UCSD-AML1 (cell line): ENCODE data around the gene KCNA2.

Experiments used
- DNase-seq: peaks from one replicate; lab custom pipeline; 2025; ENCODE audit not compliant: unreplicated experiment; lab: John Stamatoyannopoulos, UW

The KCNA2 gene

DNA sequence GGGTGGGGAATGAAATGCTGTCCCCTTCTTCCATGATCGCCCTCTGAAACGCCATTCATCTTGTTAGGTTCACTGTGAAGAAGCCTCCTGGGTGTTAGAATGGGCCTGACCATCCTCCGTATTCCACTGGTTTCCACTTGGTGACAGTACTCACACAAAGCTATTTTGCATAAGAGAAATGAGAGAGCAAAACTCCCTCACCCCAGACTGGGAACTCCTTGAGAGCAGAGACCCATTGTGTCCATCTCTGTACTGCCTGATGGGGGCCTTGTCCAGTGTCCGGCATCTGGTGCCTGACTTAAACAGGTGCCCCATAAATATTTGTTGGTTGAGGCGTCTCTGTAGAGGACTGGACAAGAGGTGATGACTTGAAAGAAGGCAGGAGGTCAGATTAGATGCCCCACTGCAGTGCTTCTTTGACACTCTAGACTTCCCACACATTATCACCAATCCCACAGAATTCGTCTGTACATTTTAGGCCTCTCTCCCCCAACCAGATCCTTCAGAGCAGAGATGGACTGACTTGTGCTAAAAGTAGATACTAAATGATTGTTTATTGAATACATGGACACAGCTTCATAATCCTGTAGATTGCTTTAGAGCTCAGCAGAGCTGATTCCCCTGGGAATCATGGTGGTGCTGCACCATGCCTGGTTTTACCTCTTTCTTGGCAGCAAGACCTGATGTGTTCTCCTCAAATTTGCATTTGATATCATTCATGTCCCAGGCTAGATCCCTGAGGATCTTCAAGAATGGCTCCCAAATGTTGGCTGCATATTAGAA lies 22.4 kb upstream of the KCNA2 start:
- DNase-seq = no peak

DNA sequence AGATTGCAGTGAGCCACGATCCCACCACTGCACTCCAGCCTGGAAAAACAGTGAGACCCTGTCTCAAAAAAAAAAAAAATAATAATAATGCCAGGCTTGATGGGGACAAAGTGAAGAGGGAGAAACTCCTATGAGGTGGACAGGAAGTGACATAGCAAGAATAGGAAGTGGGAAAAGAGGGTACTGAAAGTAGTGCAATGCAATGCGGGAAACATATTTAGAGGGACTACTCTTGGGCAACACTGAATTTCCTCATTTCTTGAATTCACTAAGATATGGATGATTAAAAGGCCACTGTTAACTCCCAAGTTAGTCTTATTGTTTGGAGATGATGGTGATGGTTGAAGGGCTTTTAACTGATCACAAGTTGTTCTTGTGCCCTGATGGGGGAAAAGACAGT lies 21.6 kb upstream of the KCNA2 start:
- no peak for DNase-seq

DNA sequence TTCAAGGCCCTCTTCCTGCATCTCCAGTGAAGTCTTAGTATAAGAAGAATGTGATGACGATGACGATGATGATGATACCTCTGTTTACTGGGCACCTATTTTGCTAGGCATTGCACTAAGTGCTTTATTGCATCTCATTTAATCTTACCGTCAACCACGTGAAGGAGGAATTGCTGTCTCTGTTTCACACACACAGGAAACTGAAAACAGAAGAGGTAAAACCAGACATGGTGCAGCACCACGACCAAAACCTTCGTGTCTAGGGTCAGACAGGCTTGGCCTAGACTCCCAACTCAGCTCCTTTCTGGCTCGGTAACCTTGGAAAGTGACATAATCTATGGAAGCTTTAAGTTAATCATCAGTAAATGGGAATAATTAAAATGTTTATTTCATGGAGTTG lies 20.7 kb upstream of the KCNA2 start:
- DNase-seq = no peak

DNA sequence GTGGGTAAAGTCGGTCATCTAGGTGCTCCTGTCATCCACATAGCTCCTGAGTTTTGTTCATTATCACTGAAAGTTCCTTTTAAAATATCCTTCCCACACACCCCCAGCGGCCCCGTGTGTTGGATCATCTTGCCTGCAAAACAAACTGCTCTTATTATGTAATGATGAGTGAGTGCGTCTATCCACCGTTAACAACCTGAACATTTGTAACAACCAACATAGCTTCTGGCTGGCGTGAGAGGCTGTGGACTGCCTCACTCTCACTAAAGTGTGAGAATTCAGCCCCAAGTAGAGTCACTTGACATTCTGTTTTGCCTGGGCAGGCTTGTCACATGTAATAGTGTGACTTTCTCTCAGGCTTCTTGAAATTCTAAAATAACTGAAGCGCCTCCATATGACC lies 14.5 kb upstream of the KCNA2 start:
- no peak for DNase-seq

DNA sequence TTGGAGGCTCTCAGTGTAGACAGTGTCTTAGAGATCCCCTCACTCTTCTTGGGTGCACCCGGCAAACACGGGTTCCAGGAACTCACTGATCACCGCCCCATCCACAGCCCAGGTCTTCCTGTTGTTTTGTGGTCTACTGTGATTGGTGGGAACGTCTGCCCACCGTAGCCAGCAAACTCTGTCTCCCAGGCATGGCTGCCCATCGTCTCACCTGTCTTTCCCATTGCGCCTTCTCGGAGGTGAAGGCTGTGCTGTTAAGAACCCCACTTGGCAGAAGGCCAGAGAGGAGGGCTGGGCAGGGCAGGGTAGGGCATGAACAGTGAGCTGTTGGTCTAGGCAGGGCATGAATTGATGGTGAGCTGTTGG lies 14.1 kb upstream of the KCNA2 start:
- no peak for DNase-seq

DNA sequence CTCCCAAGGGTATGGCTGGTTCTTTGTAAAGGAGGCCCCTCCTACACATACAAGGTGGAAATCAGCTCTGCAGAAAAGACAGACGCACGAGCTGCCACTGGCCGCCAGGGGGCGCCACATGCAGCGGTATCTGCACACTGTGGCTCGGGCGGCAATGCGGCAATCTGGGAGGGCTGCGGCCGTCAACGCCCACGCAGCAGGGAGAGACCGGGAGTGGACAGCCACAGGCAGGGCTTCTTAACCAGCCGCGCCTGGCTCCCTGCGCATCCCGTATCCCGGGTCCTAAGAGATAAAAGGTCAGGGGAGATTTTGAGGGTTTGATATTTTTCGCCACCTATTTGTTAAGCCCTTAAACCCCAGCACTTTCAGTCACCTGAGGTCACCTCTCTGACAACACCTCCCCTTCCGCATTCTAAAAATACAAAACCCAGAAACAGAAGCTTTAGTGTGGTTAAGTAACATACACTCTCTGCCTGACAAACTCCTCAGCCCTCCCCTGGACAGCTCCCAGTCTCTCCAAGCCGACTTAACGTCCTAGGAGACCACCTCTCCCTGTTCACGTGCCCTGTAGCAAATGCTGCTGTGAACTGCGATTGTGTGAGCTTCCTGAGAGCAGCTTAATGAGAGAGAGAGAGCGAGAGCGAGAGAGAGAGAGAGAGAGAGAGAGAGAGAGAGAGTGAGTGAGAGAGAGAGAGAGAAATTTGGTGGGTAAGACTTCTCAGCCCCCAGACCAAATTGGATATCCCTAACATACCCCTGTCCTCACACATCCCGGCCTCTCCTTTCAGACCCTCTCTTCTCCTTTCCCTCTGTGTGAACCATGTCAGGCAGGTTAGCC lies 13.5 kb upstream of the KCNA2 start:
- DNase-seq = peak; percentile 79

DNA sequence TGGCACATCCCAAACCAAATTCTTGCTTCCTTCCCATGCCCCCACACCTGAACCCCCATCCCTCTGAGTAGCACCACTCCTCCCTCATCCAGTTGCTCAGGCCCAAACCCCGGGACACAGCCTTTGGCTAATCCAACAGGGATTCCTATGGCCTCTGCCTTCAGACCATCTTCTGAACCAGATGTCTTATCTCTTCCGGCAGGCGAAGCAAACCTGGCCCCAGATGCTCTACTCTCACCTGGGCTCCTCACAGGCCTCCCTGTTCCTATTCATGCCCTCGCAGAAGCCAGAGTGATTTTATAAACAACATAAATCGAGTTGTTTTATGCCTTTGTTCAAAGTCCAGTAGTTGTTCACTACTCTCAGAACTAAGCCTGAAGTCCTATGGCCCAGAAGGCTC lies 12.5 kb upstream of the KCNA2 start:
- no peak for DNase-seq

DNA sequence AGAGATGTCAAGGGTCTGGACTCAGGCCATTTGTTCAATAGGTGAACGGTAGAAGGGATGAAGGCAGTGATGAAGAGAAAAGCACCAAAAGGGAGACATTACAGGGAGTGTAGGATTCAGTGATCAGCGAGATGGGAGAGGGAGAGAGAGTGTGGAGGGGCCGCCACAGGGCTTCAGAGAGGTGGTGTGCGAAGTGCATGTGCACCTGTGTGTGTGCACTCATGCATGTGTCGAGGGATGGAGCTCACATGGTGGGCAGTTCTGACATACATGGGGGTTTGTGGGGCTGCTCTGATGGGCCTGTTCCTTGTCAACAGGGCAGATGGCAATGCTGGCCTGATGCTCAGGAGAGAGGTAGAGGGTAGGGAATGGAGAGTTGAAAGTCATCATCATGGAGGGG lies 11.4 kb upstream of the KCNA2 start:
- no peak for DNase-seq

DNA sequence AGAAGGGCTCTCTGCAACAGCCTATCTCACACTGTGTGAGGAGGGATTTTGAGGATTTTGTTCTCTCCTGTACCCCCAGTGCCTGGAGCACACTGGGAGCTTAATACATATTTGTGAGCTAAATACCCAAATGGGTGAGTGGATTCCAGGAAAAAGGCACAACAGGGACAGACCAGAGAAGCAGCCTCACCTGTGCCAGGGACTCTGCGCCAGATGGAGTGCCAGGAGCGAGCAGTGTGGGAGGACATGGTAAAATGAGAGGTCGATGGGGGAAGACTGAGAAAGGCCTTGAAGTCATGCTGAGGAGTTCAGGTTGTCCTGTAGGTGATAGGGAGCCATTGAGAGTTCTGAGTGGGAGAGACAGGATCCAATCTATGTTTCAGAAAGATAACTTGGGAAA lies 11.0 kb upstream of the KCNA2 start:
- DNase-seq = no peak

DNA sequence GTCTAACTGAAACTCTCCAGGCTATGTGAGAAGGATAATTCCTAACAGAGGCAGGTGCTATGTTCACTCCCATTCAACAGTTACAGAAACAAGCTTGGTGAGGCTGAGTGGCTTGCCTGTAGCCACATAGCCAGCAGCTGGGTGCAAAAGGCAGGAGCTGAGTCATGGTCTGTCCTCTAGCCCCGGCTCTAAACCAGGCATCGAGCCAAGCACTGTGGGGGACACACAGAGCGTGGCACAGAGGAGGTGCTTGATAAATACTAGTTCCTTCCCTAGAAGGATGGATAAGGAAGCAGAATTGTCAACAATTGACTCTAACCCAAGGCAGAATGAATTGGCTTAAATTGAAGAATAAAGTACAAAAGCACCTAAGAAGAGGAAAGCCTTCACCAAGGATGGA lies 10.4 kb upstream of the KCNA2 start:
- DNase-seq = peak; percentile 22

DNA sequence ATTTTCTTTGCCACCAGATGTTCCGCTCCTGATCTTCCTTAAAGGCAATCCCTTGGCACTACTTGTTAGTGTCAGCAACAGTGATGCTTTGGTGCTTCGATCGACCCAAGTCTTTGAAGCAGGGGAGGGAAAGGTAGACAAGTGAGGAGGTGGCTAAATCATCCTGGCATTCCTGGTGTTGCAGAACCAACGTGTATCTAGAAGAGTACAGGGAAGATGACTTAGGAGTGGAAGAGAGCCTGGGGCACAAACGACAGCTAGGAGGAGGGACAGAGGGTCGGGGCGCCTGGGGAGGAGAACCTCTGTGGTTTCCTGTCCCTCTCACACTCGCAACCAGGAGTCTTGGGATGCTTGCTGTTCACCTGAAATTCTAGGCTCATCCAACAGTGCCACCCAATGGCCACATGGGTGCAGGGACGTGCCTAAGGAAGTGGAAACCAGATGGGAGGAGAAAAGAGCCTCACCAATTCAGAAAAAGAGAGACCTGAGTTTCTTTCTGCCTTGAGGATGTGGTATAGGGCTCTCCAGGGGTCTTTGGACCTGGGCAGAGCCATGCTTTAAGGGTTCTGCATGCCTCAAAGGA lies 9.5 kb upstream of the KCNA2 start:
- peak; percentile 35 for DNase-seq

DNA sequence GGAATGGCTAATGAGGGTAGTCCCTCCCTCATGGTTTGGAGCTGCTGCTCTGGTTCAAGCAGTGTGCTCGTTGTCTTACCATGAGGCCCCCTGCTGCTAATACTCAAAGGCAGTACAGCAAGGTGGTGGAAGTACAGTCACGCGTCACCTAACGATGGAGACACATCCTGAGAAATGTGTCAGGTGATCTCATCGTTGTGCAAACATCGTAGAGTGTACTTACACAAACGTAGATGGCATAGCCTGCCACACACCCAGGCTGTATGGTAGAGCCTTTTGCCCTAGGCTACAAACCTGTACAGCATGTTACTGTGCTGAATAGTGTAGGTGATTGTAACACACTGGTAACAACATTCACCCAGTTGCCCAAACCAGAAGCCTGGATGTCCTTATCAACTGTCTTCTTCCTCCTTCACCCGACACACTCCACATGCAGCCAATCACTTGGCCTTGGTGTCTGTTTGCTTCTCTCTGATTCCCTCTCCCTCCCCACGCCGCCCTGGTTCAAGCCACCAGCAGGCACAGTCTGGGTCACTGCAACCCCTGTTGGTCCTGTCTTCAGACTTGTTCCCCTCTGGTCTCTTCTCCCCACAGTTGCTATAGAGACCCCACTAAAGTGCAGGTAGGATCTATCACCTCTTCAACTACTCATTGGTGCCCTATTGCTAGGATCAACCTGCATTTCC lies 6.0 kb upstream of the KCNA2 start:
- no peak for DNase-seq

DNA sequence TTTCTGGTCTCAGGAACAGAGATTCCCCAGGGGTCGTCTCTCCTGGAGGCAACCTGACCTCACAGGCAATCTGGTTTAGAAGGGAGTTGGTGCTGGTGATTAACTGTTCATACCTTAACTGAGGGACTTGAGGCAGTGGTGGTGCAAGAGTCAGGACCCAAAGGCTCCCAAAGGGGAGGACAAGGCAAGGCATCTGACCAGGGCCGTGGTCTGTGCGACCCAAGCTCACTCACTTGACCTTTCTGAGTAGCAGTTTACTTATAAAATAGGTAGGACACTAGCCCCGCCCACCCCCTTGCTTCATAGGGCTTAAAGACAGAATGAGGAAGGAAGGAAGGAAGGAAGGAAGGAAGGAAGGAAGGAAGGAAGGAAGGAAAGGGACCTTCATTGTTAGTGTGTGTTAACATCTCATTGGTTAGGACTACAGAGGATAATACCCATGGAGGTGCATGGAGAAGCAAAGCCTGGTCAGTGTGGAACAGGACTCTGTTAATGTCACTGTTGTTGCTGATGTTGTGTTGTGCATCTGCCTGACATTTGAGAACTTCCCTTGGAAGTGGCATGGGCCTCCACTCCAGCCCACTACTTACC lies 4.6 kb upstream of the KCNA2 start:
- DNase-seq = no peak

DNA sequence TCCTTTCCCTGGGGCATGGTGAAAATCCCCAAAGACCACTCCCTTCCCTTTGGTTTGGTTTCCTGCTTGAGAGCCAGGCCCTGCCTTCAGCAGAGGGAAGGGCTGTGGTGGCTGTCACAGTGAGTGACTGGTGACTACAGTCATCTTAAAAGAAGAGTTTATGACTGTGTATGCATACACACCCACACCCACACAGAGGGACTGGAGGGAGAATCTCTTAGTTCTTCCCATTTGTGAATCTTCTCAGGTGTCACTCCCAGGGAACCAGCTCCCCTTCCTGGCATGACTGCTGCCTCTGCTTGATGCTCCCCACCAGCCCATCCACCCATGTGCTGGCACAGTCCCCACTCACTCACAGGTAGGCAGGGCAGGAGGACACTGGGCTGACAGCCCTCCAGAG lies 3.9 kb upstream of the KCNA2 start:
- no peak for DNase-seq

DNA sequence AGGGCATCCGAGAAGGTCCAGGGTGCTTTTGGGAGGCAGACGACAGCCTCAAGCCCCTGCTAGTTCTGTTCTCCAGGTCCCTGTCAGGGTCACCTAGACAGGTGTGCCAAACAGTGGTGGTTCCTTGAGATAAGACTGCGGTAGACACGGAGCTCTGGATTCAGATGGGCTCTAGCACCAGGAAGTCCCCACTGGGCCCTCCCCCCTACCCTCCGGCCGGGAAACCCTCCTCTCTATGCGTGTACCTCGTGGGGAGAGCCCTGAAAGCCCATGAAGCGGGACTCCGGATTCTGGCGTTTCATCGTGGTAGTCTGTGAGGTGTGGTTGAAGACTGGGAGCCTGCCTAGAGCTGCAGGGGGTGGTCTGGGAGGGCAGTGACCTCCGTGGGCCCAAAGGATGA lies 2.1 kb upstream of the KCNA2 start:
- no peak for DNase-seq

DNA sequence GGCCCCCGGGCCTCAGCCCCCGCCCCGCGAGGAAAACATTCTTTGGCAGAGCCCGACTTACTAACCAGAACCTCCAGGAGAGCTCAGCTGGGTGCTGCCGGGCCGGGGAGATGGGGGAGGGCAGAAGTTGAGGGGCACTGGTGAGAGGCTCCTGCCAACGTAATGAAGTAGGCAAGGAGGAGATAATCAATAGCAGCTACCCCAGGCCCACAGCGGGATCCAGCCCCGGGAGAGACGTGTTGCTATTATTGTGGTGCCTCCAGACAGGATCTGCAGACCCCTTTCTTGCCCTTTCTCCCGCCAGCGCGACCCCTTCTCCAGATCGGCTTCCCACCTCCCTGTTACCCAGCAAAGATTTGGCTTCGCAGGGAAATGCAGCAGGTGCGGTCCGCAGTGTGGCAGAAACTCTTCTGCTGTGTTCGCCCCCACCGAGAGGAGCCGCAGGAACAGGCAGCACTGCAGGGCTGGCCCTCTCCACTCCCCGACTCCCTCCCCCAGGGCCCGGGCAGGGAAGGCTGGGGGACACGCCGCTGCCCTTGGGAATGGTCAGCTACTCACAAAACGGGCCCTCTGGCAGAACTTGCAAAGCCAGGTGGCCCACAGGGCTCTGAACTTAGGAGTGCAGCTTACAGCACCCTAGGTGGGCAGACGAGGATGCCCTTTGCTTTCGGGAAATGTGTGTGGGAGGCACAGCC lies 1.5 kb upstream of the KCNA2 start:
- DNase-seq = no peak

DNA sequence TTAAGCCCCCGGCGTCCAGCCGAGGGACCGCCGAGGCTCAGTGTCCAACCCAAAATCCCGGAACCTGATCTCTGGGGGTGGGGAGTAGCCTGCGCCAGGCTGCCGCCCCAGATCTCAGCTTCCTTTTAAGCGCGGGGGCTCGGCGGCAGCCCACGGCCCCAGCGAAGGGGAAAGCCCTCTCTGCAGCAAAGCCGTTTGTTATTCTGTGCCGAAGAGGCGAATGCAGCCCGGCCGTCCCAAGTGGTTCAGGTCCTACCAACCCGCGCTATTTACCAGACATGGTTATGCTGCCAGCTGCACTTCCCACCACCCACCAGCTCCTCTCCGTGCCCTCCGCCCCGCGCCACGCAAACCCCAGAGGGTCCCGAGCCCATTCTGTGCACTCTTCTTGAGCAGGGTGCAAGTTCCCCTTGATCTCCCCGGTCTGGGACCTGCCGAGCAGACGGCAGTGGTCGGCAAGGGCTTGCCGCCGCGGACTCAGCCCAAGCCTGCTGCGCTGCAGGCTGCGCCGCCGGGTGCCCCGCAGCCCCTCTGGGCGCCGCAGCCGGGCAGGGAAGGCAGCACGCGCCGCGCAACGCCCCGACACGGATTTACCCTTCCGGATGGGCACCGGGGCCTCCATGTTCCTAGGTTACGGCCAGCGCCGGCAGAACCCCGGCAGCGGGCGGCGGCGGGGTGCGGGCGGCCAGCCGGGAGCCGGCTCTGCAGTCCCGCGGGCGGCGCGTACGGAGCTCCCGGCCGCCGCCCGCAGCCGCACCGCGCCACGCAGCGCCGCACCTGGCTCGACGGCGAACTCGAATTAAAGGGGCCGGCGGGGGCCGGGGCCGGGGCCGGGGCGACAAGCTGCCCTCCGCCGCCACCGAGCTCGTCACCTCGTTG lies 738 bp upstream of the KCNA2 start:
- no peak for DNase-seq

DNA sequence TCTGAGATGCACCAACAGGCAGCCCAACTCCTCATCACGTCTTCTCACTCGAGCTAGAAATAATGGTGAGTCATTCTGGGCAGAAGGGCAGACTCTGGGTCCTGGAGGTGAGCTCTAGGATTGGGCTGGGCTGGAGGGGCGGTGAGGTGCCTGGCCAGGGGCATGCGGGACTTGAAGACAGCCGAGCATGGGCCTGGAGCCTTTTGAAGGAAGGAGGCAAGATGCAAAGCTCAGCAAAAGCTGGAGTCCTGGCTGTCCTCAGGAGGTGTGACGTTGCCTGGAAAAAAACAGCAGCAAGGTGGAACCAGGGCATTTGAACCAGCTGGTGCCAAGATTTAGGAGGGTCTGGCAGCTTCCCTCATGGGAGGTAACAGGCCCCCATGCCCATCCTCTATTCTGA lies 712 bp downstream of the KCNA2 start:
- no peak for DNase-seq

DNA sequence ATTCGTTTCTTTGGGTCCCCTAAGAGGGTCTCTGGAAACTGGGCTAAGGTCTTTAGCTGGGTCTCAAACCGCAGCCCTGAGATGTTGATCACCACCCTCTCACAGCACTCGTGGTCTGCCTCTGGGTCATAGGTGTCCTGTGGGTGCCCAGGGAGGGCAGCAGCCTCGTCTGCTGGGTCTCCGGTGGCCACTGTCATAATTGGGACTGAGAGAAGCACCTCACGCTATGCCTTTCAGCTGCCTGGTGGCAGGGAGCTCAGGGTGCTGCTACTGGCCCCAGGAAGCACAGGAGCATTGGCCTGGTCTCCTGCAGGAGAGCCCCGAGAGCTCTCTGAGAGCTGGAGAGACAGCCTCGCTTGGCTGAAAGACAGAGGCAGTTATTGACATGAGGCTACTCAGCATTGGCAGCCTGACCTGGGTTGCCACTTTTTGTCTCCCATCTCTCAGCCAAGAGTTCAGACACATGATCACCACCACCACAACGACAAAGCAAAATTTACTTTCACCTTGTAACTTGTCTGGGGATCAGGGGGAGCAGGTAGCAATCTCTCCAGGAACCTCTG lies 1.5 kb downstream of the KCNA2 start:
- DNase-seq = no peak
